HG03460 (cell line): ENCODE results near the gene CLPTM1L.
"Not testable (repeated sequence)": the region's sequence is repeated elsewhere in the genome, so short reads cannot be mapped to it uniquely, and the experiment has no call there.

Experiments
- ATAC-seq: cut with Tn5 transposase; IDR thresholded peaks from one replicate; pipeline ENCODE4 v1.9.1; 2021; ENCODE audit not compliant: unreplicated experiment

The CLPTM1L gene

DNA sequence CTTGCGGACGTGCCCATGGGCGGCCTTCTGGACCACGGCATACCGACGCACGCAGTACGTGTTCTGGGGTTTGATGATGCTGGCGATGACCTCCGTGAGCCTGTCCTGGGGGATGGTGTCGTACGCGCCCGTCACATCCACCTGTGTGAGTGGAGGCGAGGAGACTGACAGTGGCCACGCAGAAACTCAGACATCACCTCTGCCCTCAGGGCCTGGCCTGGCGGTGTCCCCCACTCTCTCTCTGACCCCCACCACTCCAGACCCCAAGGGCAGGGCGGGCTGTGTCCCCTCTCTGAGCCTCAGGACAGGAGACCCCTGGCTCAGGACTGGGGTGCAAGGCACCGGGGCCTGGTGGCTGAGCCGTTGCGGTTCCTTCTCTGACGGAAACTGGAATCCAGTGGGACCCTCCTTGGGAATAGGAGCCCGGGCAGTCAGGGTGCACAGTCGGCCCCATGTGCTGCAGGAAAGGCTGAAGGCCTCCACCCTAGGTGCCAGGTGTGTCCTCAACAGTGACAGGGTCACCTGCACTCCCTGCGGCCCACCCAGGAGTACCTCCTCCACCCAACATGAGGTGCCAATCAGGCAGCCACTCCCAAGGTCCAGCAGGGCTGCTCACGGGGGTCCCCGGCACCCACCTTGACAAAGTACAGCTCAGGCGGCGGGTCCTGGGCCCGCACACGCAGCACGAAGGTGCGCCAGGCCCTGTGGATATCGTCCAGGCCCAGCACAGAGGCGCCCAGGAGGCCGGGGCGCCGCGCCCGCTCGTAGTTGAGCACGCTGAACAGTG is 66.0 kb downstream of the CLPTM1L start:
- ATAC-seq = no peak

DNA sequence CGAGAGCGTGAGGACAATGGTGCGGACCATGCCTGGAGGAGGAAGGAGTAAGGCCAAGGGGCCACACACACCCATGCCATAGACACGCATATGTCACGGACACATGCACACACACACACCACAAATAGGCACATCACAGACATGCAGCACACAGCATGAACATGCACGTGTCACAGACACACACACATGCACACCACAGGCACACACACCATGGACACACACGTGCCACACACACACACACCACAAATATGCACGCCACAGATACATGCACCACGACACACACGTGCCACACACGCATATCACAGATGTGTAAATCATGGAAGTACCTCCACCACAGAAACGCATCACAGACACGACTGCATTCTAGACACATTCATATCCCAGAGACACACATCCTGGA is 66.7 kb downstream of the CLPTM1L start:
- ATAC-seq = no peak

DNA sequence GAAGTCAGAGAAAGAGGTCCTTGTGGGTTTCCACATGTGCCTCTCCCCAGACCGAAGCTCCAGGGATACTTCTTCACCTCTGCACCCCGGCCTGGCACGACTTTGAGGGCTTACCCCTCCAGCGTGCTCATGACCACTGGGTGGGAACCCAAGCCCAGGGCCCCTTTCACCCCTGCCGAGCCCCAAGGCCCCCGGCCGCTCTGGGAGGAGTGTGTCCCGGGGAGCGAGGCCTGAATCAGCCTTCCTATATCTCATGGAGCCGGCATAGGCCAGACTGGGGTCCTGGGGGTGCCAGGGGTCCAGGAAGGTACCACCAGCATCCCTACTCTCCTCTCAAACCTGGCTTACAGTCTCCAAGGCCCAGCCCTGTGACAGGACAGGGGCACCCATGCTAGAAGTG is 67.1 kb downstream of the CLPTM1L start:
- no peak for ATAC-seq

DNA sequence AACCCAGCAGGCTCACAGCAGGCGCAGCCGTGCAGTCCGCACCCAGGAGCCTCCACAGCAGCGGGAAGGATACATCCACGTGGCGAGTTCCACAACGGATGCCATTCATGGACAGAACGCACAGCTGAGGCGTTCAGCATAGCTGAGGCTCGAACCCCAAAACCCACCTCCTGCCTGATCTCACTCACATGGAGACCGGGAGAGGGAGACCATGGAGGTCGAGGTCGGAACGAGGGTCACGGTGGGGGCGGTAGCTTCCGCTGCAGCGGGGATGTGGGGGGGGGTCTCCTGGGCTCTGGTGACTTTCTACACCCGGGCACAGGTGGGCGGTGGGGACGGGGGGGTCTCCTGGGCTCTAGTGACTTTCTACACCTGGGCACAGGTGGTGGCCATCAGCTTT is 67.6 kb downstream of the CLPTM1L start:
- no peak for ATAC-seq

DNA sequence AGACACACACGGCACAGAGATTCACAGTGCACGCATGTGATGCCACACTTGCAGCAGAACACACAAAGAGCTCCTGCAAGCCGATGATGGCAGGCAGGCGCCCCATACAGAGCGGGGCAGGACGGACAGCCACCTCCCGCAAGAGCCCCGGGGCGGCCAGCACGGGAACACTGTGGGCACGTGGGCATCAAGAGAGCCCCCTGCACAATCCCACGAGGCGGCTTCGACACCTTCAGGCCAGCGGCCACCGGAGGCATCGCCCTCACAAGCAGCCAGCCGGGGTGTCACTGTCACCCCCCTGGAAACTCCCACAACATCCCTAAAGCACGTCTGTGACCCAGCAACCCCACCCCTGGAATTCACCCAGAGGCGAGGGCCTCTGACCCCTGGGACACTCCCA is 68.0 kb downstream of the CLPTM1L start:
- ATAC-seq = no peak

DNA sequence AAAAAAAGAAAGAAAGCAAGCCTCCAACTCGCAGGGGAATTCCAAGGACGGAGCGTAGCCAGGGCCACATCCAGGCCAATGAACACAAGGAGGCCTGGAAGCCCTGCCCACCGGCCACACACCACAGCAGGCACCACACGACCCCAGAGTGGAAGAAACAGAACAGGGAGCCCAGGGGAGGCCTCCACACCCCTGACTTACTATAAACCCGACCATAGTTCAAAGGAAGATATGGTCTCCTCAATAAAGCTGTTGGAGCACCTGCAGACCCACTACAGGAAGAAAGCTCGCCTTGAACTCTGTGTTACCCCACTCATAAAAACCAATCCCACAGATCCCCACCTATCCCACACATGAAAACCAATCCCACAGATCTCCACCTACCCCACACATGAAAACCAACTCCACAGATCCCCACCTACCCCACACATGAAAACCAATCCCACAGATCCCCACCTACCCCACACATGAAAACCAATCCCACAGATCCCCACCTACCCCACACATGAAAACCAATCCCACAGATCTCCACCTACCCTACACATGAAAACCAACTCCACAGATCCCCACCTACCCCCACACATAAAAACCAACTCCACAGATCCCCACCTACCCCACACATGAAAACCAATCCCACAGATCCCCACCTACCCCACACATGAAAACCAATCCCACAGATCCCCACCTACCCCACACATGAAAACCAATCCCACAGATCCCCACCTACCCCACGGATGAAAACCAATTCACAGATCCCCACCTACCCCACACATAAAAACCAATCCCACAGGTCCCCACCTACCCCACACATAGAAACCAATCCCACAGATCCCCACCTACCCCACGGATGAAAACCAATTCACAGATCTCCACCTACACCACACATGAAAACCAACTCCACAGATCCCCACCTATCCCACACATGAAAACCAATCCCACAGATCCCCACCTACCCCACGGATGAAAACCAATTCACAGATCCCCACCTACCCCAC is 69.2 kb downstream of the CLPTM1L start:
- not testable (repeated sequence) for ATAC-seq

DNA sequence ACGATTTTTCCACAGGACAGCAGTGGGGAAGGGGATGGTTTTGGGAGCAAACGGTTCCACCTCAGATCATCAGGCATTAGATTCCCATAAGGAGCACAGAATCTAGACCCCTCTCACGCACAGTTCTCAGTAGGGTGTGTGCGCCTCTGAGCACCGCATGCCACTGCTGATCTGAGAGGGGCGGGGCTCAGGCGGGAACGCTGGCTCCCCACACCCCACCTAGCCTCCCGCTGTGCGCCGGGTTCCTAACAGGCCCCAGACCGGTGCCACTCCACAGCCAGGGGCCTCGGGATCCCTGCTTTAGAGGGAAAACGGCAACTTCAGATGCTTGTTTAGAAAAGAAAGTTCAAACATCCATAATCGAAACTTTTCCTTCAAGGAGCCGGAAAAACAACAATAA is 70.4 kb downstream of the CLPTM1L start:
- ATAC-seq = no peak

DNA sequence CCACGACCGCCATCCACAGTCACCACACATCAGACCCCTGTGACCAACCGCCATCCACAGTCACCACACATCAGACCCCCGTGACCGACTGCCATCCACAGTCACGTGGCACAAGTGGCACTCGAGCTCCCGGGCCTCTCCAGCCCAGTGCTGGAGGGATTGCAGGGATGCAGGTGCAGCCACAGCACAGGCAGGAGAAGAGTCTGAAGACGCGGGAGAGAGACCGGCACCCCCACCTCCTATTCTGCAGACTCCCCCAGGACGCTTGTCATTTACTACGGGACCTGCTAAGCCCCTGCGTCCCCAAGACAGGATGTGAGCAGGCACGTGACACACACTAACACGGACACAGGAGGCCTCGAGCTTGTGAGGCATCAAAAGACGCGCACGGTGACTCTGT is 71.2 kb downstream of the CLPTM1L start:
- ATAC-seq = no peak

DNA sequence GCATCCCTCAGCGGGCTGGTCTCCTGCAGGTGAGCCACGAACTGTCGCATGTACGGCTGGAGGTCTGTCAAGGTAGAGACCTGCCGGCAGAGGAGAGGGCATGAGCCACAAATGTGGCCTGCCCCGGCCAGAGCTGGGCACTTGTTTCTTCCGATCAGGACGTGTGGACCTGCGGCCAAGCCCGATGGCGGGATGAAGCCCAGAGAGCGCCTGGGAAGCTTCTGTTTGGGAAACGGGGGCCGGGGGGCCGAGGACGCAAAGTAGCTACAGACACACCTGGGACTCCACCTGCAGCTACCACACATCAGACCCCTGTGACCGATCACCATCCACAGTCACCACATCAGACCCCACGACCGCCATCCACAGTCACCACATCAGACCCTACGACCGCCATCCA is 72.7 kb downstream of the CLPTM1L start:
- ATAC-seq = no peak

DNA sequence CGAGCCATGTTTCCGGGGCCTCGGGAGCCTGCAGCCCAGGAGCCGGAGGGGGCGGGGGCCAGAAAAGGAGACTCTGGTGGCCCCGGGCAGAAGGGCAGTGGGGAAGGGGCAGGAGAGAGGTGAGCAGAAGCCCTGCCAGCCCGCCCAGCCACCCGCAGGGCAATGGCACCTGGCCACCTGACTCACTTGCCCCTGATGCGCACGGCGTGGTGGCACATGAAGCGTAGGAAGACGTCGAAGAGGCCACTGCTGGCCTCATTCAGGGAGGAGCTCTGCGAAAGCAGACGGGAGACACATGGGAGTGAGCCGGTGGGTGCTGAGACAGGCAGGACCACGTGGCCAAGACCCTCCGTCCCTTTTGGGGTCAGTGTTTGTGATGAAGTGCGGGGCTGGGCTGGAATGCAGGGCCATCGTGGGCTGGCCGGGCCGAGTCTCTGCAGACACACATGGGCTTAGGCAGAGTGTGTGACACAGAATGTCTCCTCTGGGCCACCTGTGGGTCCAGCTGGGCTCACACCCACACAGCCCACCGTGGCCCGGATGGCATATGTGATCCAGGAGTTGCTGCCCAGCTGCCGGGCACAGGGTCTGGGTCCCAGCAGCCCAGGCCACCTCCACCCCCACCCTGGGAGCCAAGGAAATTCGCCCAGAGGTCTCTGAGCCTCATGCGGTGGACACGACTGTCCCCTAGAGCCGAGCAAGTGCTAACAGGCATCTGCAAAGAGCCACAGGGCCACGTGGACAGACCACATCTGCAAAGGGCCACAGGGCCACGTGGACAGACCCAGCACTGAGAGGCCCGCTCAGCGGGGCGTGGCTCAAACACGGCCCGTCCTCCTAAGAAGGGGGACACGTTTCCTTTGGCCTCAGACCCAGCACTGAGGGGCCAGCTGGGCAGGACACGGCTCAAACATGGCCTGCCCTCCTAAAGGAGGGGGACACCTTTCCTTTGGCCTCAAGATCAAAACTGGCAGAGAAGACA is 73.7 kb downstream of the CLPTM1L start:
- ATAC-seq = no peak

DNA sequence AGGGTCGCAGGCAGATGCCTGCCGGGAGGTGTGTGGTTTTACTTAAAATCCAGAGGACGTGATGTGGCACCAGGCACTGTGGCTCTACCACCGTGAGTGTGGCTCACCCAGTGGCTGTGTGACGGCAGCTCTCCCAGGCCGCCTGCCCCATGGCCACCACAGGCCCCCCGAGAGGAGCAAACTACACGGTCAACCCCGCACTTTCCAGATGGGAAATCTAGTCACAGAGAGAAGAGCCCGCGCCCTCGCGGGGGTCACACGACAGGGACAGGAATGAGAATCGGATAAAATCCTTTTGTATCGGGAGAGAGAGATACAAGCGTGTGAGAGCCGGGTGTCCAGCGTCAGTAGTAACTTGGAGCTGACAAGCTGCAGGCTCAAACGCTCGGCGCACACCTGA is 74.5 kb downstream of the CLPTM1L start:
- ATAC-seq = no peak

DNA sequence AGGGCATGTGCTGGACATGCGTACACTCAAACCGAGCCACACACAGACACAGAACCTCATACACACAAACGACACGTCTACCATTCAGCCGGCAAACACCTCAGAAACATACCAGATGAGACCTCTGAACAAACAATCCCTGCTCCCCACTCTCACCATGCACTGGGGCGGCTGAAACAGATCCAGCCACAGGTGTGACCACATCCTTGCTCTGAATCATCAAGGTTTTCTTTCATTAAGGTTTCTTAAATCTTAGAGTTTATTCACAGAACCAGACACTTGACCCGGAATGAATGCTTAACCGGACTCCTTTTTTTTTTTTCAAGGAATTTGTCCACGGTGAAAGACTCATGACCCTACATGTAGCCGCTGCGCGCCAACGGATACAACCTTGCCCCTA is 76.2 kb downstream of the CLPTM1L start:
- no peak for ATAC-seq

DNA sequence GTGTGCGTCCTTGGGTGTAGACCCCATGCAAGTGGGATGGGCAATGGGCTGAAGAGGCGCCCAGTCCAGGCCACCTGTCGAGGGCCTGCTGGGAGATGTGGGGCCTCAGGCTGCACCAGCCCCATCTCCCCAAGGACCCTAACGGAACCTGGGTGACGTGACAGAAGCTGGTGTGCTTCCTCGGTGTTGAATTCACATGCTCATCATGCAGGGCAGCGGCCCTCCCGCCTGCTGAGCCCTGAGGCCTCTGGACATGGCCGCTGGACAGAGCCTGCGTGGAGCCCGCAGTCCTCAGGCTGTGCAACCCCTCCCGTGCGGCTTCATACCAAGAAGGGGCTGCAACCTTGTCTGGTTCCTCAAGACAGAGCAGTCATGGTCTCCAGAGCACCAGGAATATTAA is 76.8 kb downstream of the CLPTM1L start:
- ATAC-seq = no peak
